T1000 (cell line): ENCODE measurements around the gene GCDH.
A peak's percentile ranks its signal among the peaks of the same experiment; 100 is the strongest.

ENCODE experiments used
- DNase-seq: peaks from one replicate; lab custom pipeline; 2025; ENCODE audit warnings: mixed read lengths; lab: John Stamatoyannopoulos, UW

The GCDH gene

DNA sequence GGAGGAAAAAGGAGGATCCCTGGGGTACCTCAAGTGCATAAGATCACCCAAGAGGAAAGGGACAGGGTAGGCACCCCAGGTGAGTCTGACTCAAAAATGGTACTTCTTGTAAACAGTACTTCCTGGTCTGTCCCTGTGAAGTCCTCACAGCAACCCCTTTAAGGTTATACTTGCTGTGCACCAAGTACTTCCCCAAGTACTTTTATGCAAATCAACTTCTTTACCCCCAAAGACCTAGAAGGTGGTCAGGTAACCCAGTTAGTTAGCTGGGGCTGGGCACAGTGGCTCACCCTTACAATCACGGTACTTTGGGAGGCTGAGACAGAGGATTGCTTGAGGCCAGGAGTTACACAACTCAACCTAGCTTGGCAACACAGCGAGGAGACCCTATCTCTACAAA, 49.9 kb downstream of the GCDH start:
- no peak for DNase-seq

DNA sequence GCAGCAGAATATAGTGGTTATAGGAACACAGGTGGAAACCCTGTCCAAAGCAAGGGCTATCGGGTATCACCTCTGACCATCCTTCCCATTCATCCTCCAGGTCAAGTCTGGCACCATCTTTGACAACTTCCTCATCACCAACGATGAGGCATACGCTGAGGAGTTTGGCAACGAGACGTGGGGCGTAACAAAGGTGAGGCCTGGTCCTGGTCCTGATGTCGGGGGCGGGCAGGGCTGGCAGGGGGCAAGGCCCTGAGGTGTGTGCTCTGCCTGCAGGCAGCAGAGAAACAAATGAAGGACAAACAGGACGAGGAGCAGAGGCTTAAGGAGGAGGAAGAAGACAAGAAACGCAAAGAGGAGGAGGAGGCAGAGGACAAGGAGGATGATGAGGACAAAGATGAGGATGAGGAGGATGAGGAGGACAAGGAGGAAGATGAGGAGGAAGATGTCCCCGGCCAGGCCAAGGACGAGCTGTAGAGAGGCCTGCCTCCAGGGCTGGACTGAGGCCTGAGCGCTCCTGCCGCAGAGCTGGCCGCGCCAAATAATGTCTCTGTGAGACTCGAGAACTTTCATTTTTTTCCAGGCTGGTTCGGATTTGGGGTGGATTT, 52.6 kb downstream of the GCDH start:
- no peak for DNase-seq

DNA sequence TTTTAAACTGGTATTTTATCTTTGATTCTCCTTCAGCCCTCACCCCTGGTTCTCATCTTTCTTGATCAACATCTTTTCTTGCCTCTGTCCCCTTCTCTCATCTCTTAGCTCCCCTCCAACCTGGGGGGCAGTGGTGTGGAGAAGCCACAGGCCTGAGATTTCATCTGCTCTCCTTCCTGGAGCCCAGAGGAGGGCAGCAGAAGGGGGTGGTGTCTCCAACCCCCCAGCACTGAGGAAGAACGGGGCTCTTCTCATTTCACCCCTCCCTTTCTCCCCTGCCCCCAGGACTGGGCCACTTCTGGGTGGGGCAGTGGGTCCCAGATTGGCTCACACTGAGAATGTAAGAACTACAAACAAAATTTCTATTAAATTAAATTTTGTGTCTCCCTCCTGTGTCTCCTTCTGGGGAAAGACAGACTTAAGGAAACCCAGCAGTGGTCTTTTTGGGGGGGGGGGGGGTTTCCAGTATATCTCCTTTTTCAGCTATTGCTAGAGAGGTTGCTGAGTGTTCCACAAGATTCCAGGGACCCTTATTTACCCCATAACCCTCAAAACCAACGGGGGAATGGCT, 53.2 kb downstream of the GCDH start:
- no peak for DNase-seq

- DNase-seq: peak; percentile 96
Measured at GRCh38 chr19:12945479-12946091, 54.6 kb downstream of the GCDH start, which contains the start of gene RAD23A. Gene RAD23A, plus strand, starts transcription at chr19:12945862. Its CDS starts 87 bp downstream, at chr19:12945949.

- no peak for DNase-seq
Measured at GRCh38 chr19:12946092-12946721, 55.2 kb downstream of the GCDH start.

DNA sequence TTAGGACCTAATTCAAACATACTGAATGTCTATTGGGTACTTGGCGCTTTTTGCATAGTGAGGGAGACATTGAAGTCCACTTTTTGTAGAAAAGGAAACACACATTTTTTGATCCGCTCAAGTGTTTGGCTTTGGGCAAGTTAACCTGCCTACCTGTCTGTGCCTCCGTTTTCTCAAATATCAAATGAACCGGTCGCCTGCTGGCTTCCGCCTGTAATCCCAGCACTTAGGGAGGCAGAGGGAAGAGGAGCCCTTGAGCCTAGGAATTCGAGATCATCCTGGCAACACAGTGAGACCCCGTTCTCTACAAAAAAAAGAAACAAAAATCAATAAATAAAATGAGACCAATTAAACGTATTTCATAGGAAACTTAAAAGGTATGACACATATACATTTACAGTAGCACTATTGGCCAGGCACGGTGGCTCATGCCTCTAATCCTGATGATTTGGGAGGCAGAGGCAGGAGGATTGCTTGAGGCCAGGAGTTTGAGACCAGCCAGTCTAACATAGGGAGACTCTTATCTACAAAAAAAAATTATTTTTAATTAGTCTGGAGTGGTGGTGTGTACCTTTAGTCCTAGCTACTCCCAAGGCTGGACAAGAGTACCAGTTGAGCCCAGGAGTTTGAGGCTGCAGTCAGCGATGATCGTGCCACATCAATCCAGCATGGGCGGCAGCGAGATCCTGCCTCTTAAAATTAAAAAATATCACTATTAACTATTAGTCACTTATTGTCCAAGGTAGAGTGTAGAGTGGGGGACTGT, 56.0 kb downstream of the GCDH start:
- DNase-seq: no peak

GRCh38 chr19:12947702-12948611, 57.0 kb downstream of the GCDH start:
- DNase-seq: no peak

DNA sequence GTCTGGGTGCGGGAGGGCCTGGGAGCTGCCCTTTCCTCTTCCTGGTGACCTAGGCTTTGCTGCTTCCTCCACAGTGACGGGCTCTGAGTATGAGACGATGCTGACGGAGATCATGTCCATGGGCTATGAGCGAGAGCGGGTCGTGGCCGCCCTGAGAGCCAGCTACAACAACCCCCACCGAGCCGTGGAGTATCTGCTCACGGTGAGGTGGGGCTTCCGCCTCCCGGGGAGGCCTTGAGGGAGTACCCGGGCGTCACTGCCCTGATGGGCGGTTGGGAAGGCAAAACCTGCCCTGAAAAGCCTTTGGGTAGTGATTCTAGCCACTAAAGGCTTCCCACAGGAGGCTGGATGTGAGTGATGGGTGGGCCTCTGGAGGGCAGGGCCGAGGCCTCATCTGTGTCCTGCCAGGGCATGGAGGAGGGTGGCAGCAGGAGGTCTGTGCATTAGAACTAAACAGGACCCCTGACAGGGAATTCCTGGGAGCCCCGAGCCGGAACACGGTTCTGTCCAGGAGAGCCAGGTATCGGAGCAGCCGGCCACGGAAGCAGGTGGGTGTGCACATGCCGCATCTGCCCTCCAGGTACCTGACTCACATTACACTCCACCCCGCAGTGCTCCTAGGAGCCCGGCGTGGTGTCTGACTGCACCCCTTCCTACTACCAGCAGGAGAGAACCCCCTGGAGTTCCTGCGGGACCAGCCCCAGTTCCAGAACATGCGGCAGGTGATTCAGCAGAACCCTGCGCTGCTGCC, 57.8 kb downstream of the GCDH start:
- no peak for DNase-seq
